Esophagus muscularis mucosa (tissue), 4 donors: ENCODE data around the gene XPO6. TPM values are rescaled to one million over a fixed set of nuclear protein-coding genes. Genes with fewer than 3 reads are reported as not detected.
A peak's percentile ranks its signal among the peaks of the same experiment; 100 is the strongest.

Source experiments
- DNase-seq: peaks from one replicate; pipeline ENCODE4 v3.0.0-alpha.2; 2017; ENCODE audit errors: extremely low spot score
- H3K27ac ChIP-seq, 4 donors: fragments of 200-600 bp; sonication (generic); replicated peaks in 1 of 4; 1 replicate in 3 of 4; 2 replicates in 1 of 4; pipeline ENCODE4 v1.5.1; 2016 to 2019; ENCODE audit warnings: mild to moderate bottlenecking in 1 of 4
- H3K27me3 ChIP-seq, 4 donors: fragments of 200-600 bp; sonication (generic); one replicate each; pipeline versions ENCODE4 v1.5.1 to v1.6.0; 2016 to 2019
- H3K36me3 ChIP-seq, 4 donors: fragments of 200-600 bp; sonication (generic); one replicate each; pipeline ENCODE4 v1.5.1; 2016 to 2019
- H3K4me1 ChIP-seq, 4 donors: fragments of 200-600 bp; sonication (generic); one replicate each; pipeline ENCODE4 v1.5.1; 2016 to 2019
- H3K4me3 ChIP-seq, 4 donors: fragments of 200-600 bp; sonication (generic); 1 replicate in 2 of 4; 2 replicates in 2 of 4; pipeline ENCODE4 v1.5.1; 2016 to 2019; ENCODE audit warnings: mild to moderate bottlenecking in 4 of 4, moderate library complexity in 1 of 4
- H3K9me3 ChIP-seq, 4 donors: fragments of 200-600 bp; sonication (generic); 1 replicate in 3 of 4; 2 replicates in 1 of 4; pipeline ENCODE4 v1.5.1; 2016 to 2019
- EP300 ChIP-seq: sonication (generic); formaldehyde crosslinking; IDR thresholded peaks from one replicate; pipeline ENCODE4 v1.6.1; 2017; ENCODE audit warnings: antibody characterized with exemption
- POLR2A ChIP-seq: fragments of 450-650 bp; IDR thresholded peaks from one replicate; pipeline ENCODE4 v1.6.1; 2017; ENCODE audit warnings: antibody characterized with exemption, moderate library complexity, mild to moderate bottlenecking, low read depth
- POLR2AphosphoS5 ChIP-seq, 2 donors: sonication (generic); formaldehyde crosslinking; IDR thresholded peaks; one replicate each; pipeline ENCODE4 v1.6.1; 2017; ENCODE audit warnings: antibody characterized with exemption in 2 of 2
- WGBS: methylation state at CpG from one replicate; pipeline ENCODE4 v1.1.5; 2018; 5-methylcytosine and 5-hydroxymethylcytosine counted together
- intact Hi-C: fragments of 100-400 bp; cut with DNase I; formaldehyde crosslinking; loops from one replicate; pipeline ENCODE4 v1.15.1; 2023
- total RNA-seq, 4 donors: library from RNA; depleted of rRNA; stranded (reverse); fragments of >200 nt; gene quantifications; one replicate each; pipeline versions ENCODE4 v1.1.0 to v1.2.1, GENCODE V29; 2016
- TF ChIP-seq, protein P1 (sequence below), 3 experiments: fragments of 200-600 bp in 2 of 3; fragments of 450-650 bp in 1 of 3; sonication (generic) in 2 of 3; IDR thresholded peaks; one replicate each; pipeline ENCODE4 v1.5.1; 2017 to 2019; ENCODE audit warnings: antibody characterized with exemption in 3 of 3, mild to moderate bottlenecking in 2 of 3, moderate library complexity in 1 of 3

XPO6 gene
- total RNA-seq, 4 donors from 2014 or later = 39.0 to 68.3 (median 51.1) TPM

DNA sequence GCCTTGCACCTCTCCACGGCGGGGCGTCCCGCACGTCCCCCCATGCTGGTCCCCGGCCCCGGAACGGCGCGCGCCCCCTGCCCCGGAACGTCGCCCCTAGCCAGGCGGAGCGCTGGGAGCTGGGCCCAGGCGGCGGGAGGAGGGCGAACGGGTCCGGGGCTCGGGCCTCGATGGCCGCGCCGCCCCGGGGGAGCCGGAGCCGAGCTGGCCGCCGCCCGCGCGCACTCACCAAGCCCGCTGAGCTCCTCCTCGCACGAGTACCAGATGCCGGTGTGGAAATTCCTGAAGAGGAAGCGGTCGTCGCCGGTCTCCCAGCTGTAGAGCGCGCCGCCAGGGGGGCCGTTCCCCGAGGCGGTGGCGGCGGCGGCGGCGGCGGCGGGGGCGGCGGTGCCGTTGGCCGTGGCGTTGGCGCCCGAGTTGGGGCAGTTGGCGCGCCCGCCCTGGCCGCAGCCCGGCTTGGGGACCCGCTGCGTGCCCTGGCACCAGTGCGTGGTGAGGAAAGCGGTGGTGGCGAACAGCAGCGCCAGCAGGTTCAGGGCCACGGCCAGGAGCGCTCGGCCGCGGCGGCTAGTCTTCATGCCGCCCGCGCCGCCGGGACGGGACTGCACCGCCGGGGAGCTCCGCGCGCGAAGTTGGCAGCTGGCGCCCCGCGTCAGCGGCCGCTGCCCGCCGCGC is 148.8 kb downstream of the XPO6 start:
- no peak for DNase-seq
- H3K36me3 ChIP-seq = no peaks in the 10 kb centered on the region
- peaks cover 0 to 67% (median 21%) of the 10 kb centered on the region in 4 donors for H3K27me3 ChIP-seq
- no peaks in the 10 kb centered on the region for H3K9me3 ChIP-seq
- H3K4me3 ChIP-seq = peak overlapping the region; percentile 43 to 57 (median 44)
- no peak overlapping the region for H3K27ac ChIP-seq
- peaks cover 0 to 25% (median 19%) of the 10 kb centered on the region in 4 donors for H3K4me1 ChIP-seq
- 0% methylated on average over 2 of the region's 99 CpGs for WGBS
- intact Hi-C loops = no loop called here
- no peak for TF ChIP-seq EP300
- TF ChIP-seq, protein P1, sequence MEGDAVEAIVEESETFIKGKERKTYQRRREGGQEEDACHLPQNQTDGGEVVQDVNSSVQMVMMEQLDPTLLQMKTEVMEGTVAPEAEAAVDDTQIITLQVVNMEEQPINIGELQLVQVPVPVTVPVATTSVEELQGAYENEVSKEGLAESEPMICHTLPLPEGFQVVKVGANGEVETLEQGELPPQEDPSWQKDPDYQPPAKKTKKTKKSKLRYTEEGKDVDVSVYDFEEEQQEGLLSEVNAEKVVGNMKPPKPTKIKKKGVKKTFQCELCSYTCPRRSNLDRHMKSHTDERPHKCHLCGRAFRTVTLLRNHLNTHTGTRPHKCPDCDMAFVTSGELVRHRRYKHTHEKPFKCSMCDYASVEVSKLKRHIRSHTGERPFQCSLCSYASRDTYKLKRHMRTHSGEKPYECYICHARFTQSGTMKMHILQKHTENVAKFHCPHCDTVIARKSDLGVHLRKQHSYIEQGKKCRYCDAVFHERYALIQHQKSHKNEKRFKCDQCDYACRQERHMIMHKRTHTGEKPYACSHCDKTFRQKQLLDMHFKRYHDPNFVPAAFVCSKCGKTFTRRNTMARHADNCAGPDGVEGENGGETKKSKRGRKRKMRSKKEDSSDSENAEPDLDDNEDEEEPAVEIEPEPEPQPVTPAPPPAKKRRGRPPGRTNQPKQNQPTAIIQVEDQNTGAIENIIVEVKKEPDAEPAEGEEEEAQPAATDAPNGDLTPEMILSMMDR (IDR thresholded peaks at IDR 0.05) = no peak
- TF ChIP-seq POLR2A = no peak
- no peak for TF ChIP-seq POLR2AphosphoS5 (IDR thresholded peaks at IDR 0.05)

DNA sequence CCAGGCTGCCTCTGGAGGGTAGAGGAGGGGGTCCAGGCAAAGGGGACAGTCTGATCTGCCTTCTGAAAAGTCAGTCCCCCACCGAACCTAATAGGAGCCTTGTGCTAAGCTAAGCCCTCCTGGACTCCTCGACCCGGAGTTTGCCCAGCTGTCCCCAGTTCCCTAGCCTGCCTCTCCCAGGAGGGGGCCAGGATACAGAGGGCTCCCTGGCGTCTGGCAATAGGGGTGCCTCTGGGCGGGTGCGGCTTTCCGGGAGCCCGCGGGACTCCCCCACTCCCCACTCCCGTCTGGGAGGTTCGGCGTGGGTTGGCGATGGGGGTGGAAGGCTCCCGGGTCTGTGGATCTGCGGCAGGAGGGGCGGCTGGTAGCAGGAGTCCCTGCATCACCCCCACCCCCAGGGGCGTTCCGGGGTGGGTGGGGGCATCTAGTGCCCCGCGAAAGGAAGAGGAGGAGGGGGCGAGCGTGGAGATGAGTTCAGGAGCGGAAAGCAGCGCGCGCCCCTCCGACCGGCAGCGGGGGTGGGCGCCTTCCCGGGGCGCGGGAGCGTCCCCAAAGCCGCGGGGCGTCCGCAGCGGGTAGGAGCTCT is 149.4 kb downstream of the XPO6 start:
- DNase-seq = no peak
- H3K36me3 ChIP-seq = no peaks in the 10 kb centered on the region
- H3K4me3 ChIP-seq = peak overlapping the region; percentile 43 to 57 (median 44)
- H3K4me1 ChIP-seq = peaks cover 0 to 19% (median 13%) of the 10 kb centered on the region in 4 donors
- no peak for TF ChIP-seq EP300
- TF ChIP-seq, protein P1 (IDR thresholded peaks at IDR 0.05) = no peak
- no peak for TF ChIP-seq POLR2AphosphoS5 (IDR thresholded peaks at IDR 0.05)
- no peak for TF ChIP-seq POLR2A
- intact Hi-C loops = no loop called here
- WGBS = 48% methylated on average over 3 of the region's 39 CpGs
- H3K27ac ChIP-seq = no peak overlapping the region
- no peaks in the 10 kb centered on the region for H3K9me3 ChIP-seq
- H3K27me3 ChIP-seq = peaks cover 0 to 73% (median 21%) of the 10 kb centered on the region in 4 donors

DNA sequence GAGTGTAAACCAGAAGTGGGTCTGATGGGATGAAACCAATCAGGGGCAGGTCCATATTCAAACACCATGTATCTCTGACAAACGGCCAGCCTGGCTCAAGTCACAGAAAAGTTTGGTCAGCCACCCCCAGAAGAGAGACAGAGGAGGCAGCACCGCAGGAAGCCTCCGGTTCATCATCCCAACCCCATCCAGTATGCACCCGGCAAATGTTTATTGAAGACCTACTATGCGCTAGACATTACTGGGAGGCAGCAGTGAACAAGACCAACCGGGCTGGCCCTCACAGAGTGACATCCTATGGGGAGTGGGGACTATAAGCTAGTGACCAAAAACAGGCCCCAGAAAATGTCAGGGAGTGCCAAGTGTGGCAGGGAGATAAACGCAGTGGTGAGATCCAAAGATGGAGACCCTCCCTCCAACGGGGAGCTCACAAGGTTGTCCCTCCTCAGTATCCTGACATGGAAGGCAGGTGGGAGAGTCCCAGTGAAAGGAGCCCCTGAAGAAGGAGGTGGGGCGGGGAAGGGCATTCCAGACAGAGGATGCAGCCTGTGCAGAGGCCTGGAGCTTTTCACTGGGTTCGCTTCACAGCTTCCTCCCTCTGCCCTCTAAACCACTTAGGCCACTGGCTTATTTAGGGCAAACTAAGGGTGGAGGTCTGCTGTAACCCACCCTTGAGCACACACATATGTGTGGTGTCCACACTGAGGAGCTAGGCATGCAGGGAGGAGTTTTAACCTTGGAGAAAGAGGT is 150.2 kb downstream of the XPO6 start:
- WGBS = 76% methylated on average over 5 of the region's 10 CpGs
- Histone ChIP-seq H3K4me3 (no peak overlapping the region), H3K9me3 (no peaks in the 10 kb centered on the region), H3K4me1 (peaks cover 0 to 19% (median 13%) of the 10 kb centered on the region in 4 donors), H3K27ac (no peak overlapping the region), H3K36me3 (no peaks in the 10 kb centered on the region), H3K27me3 (peaks cover 0 to 80% (median 21%) of the 10 kb centered on the region in 4 donors)
- intact Hi-C loops = no loop called here
- DNase-seq = no peak
- TF ChIP-seq, protein P1 (IDR thresholded peaks at IDR 0.05) = no peak
- TF ChIP-seq POLR2A (no peak), EP300 (no peak), POLR2AphosphoS5 (IDR thresholded peaks at IDR 0.05) (no peak)

DNA sequence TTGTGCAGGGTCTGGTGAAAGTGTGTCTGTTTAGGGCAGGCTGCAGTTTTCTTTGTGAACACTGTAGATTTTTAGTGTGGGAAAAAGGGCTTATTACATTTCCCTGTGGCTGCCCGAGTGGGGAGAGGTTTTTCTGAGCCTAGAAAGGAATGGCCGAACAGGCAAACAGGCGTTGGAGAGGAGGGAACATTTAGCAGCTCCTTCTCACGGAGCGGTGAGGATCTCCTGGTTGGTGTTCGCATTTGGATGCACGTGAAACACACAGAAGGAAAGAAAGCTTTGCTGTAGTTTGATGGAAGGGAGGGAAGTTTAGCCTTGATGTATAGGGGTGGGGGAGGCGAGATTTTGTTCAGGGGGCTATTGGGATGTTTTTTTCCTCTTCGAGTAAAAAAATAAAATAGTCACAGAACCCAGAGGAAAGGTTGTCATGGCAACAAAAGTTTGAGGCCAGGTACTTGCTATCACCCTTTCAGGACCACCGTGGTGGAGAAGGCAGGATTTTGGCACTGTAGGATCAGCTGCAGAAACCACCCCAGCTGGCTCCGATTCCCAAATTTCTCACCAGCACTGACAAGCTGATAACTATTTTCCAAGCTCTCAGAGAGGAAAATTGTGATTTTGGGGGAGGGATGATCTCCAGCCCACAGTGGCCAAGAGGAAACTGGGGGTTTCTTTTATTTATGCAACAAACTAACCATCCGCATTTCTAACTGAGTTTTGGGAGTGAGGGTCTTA is 151.8 kb downstream of the XPO6 start:
- no peak for DNase-seq
- Histone ChIP-seq H3K27ac (no peak overlapping the region), H3K27me3 (peaks cover 0 to 86% (median 21%) of the 10 kb centered on the region in 4 donors), H3K4me3 (no peak overlapping the region), H3K9me3 (no peaks in the 10 kb centered on the region), H3K4me1 (peaks cover 0 to 19% (median 13%) of the 10 kb centered on the region in 4 donors), H3K36me3 (no peaks in the 10 kb centered on the region)
- WGBS = 27% methylated on average over 12 of the region's 12 CpGs
- TF ChIP-seq POLR2A (no peak), EP300 (no peak), POLR2AphosphoS5 (IDR thresholded peaks at IDR 0.05) (no peak)
- TF ChIP-seq, protein P1 (IDR thresholded peaks at IDR 0.05) = no peak
- intact Hi-C loops = no loop called here
